Inflammatory macrophage treated with lipopolysaccharide for 1 hour (primary cell): Measurements from ENCODE around the gene FKBP7.
A peak's percentile ranks its signal among the peaks of the same experiment; 100 is the strongest.
"Not testable (repeated sequence)": the region's sequence is repeated elsewhere in the genome, so short reads cannot be mapped to it uniquely, and the experiment has no call there.

Source experiments
- DNase-seq, 2 donors: peaks; one replicate each; pipeline ENCODE4 v3.0.0-alpha.2; 2020 to 2022

The FKBP7 gene

DNA sequence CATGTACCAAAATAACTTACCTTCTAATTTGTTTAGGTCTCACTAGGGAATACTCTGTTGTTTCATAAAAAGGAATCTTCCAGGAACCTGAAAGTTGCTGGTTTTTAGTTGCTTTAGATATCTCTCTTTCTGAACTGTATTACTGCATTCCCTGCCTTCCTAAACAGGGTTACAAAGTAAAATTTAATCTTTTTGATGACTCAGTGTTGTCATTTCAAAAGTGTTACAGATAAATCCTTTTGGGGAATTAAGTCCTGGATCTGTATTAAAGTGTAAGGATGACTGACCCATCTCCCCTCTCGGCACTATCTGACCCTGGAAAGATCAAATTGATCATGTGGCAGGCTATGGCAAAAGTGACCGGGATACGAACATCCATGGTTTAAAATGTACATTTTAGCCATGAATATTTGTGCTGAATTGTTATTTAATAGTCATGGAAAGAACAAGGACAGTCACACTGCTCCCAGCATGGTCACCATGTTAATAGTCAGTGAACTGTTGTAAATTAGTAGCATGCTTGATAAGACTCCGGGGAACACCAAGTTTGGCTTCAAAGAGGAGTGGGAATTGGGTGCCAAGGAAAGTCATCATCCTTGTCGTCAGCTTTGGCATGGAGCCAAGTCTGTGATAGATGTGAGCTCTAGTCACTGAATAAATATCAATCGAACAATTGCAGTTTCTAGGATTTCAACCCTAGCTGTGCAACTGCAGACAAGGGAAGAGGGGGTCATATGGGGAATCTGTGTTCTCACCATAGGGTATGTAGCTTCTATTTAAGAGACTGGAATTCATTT lies 6.0 kb upstream of the FKBP7 start:
- no peak for DNase-seq

- no peak for DNase-seq
Measured at GRCh38 chr2:178482437-178482836, 4.0 kb upstream of the FKBP7 start.

- DNase-seq, result peak; percentile 94 to 99
Measured at GRCh38 chr2:178480227-178481181, 2.1 kb upstream of the FKBP7 start, which contains the start of gene PLEKHA3. Gene PLEKHA3, plus strand, starts transcription at chr2:178480457. Its CDS starts 413 bp downstream, at chr2:178480870.

DNA sequence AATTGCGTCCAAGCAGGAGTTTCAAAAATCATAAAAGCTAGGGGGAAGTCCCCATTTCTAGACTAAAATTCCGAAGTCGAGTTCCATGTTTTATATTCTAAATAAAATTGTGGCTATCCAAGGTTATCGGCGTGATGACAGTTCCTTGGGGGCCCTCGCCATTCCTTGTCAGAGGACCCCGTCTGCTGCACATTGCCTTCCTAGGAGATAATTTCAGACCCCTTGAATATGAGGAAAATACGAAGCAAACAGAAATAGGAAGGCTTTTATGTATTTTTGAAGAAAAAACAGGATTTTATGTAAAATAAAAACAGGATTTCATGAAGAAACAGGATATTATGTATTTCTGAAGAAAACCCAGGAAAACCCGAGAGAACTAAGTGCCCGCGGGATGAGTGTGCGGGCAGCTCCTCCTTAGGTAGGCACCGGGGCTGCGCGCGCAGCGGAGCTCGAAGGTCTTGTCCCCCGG lies 1.4 kb upstream of the FKBP7 start:
- DNase-seq, result peak; percentile 22 to 26

- no peak for DNase-seq
Measured at GRCh38 chr2:178479275-178479616, 846 bp upstream of the FKBP7 start.

- DNase-seq, result no peak
Measured at GRCh38 chr2:178478130-178478438, 316 bp downstream of the FKBP7 start.

- DNase-seq, result no peak
Measured at GRCh38 chr2:178477443-178478129, 814 bp downstream of the FKBP7 start.

- no peak for DNase-seq
Measured at GRCh38 chr2:178476477-178476876, 1.9 kb downstream of the FKBP7 start.

DNA sequence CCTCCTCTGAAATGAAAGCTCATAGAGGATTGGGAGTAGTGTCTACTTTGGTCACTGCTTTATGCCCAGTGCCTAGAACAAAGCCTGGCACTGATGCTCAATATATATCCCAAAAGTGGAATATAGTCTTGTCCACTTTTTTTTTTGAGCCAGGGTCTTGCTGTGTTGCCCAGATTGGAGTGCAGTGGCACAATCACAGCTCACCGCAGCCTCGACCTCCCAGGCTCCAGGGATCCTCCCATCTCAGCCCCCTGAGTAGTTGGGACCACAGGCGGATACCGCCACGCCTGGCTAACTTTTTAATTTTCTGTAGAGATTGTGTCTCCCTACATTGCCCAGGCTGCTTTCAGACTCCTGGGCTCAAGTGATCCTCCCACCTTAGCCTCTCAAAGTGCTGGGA lies 3.8 kb downstream of the FKBP7 start:
- DNase-seq, result no peak

GRCh38 chr2:178473931-178474330 lies 4.5 kb downstream of the FKBP7 start:
- DNase-seq, result no peak

GRCh38 chr2:178473373-178473772 lies 5.0 kb downstream of the FKBP7 start:
- DNase-seq, result no peak

GRCh38 chr2:178471313-178471712 lies 7.1 kb downstream of the FKBP7 start:
- DNase-seq, result not testable (repeated sequence)

GRCh38 chr2:178469219-178469849 lies 9.1 kb downstream of the FKBP7 start:
- DNase-seq, result no peak

DNA sequence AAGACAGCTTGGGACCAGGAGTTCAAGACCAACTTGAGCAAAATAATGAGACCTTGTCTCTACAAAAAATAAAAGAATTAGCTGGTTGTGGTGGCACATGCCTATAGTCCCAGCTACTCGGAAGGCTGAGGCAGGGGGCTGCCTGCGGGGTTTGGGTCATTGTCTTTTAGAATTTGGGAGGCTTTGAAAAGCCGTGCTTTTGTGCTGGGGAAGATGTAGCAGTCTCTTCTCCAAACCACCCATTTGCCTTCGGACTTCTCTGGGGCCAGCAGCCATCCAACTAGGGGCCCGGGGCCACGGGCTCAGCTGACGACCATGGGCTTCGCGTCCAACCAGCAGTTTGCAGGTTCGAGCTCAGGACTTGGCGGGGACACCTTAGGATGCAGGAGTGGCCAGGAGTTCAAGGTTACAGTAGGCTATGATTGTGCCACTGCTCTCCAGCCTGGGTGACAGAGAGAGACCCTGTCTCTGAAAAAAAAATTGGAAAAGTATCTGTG lies 21.0 kb downstream of the FKBP7 start:
- no peak for DNase-seq

DNA sequence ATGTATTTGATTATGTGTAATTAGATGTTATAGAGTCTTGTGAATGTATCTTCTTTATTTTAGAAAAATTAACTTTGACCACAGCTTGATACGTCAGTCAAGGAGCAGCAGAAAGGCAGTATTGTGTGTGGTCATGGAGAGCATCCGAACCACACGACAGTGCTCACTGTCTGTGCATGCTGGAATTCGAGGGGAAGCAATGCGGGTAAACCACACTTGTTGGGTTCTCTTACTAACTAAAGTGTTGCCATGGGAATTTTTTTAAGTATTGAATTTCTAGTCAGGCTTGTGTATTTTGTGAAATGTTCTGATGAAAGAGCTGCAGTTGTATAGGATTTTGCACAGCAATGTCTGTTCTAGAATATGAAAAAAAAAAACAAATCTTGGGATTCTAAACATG lies 22.5 kb downstream of the FKBP7 start:
- DNase-seq, result no peak

- DNase-seq, result no peak
Measured at GRCh38 chr2:178452870-178453269, 25.5 kb downstream of the FKBP7 start.

DNA sequence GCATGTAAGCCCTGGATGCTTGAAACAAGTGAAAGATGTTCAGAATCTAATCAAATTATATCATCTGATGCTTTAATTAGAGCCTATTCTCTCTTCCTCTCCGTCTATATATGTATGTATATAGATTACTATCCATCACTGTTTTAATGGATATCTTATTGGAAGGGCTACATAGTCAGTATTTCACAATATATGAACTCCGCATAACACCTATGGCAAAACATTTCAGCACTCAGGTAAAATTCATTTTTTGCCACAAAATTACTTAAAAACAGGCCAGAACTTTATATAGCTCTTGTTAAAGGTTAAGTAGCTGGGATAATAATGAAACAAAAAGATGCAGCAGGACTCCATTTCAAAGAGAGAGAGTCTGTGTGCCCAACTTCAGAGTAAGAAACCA lies 26.1 kb downstream of the FKBP7 start:
- no peak for DNase-seq

DNA sequence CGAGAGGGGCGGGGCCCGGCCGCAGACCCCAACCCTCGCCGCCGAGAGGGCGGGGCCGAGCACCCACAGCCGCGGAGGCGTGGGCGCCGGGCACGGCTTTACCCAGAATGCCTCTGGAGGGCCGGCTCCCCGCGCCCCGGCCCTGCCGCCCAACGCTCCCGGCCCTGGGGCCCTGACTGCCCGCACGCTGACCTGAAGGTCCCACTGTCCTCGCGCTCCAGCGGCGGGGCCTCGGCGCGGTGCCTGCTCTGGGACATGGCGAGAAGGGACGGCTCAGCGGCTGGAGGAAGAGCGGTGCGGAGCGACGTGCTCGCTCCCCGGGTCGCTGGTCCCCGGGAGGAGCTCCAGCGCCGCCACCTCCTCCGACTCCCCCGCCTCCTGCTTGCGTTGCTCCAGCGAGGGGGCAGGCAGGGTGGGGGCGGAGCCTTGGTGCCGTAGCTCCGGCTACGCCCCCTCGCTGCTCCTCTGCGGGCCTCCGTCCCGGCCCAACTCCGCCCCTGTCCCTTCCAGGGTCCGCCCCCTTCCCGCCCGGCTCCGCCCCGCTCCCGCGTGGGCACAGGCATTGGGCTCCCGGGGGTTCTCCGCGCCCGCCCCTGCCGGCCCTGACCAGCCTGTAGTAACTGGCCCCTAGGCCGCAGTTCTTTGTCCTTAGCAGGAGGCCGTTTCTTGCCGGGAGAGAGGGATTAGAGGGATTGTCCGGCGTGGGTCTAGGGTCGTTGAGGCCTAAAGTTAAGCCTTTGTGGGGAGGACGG lies 27.4 kb downstream of the FKBP7 start, which contains the start of the genes PJVK and PRKRA:
PJVK (plus strand) TSS at position 605 of the 752 bp plus-strand sequence. CDS start 2,032 bp downstream, outside the sequence.
PRKRA (minus strand) TSS at position 402 of the 752 bp plus-strand sequence; CDS start at position 257, 145 bp downstream.
- peak; percentile 96 to 98 for DNase-seq

GRCh38 chr2:178450524-178450773 lies 28.0 kb downstream of the FKBP7 start:
- DNase-seq, result no peak

GRCh38 chr2:178449700-178450523 lies 28.5 kb downstream of the FKBP7 start:
- DNase-seq, result peak in 1 of 2 donors; percentile 20
